Spleen (tissue), 11 donors: ENCODE data around the gene CTNNA2. TPM values are rescaled to one million over a fixed set of nuclear protein-coding genes. Genes with fewer than 3 reads are reported as not detected.

ENCODE experiments used
- DNase-seq: peaks from one replicate; pipeline ENCODE4 v3.0.0-alpha.2; 2020
- H3K27ac ChIP-seq, 8 donors: fragments of 200-600 bp; sonication (generic) in 7 of 8; 1 replicate in 4 of 8; 2 replicates in 4 of 8; pipeline versions ENCODE4 v1.5.0 to v1.8.0; 2016 to 2021; ENCODE audit warnings: inconsistent platforms in 4 of 8, mild to moderate bottlenecking in 4 of 8, moderate library complexity in 1 of 8
- H3K27me3 ChIP-seq, 7 donors: fragments of 200-600 bp; sonication (generic) in 6 of 7; replicated peaks in 1 of 7; 1 replicate in 4 of 7; 2 replicates in 3 of 7; pipeline versions ENCODE4 v1.5.0 to v1.8.0; 2016 to 2021; ENCODE audit warnings: inconsistent platforms in 3 of 7, mild to moderate bottlenecking in 1 of 7
- H3K36me3 ChIP-seq, 6 donors: fragments of 200-600 bp; sonication (generic) in 5 of 6; 1 replicate in 4 of 6; 2 replicates in 2 of 6; pipeline versions ENCODE4 v1.5.0 to v1.8.0; 2016 to 2021; ENCODE audit warnings: inconsistent platforms in 2 of 6
- H3K4me1 ChIP-seq, 6 donors: fragments of 200-600 bp; sonication (generic) in 5 of 6; 1 replicate in 3 of 6; 2 replicates in 3 of 6; pipeline versions ENCODE4 v1.5.0 to v1.8.0; 2016 to 2021; ENCODE audit warnings: inconsistent platforms in 3 of 6
- H3K4me3 ChIP-seq, 8 donors: fragments of 200-600 bp; sonication (generic) in 7 of 8; 1 replicate in 4 of 8; 2 replicates in 4 of 8; pipeline versions ENCODE4 v1.5.0 to v1.8.0; 2016 to 2021; ENCODE audit warnings: inconsistent platforms in 4 of 8, mild to moderate bottlenecking in 4 of 8, moderate library complexity in 2 of 8
- H3K9me3 ChIP-seq, 8 donors: fragments of 200-600 bp; sonication (generic) in 7 of 8; 1 replicate in 4 of 8; 2 replicates in 4 of 8; pipeline versions ENCODE4 v1.5.0 to v1.8.0; 2016 to 2021; ENCODE audit warnings: inconsistent platforms in 4 of 8
- CTCF ChIP-seq, 11 experiments: fragments of 200-600 bp in 7 of 11; fragments of 450-650 bp in 4 of 11; sonication (generic) in 4 of 11; IDR thresholded peaks in 8 of 11; conservative IDR thresholded peaks in 3 of 11; 1 replicate in 7 of 11; 2 replicates in 4 of 11; pipeline versions ENCODE4 v1.4.0 to v1.8.0; 2016 to 2021; ENCODE audit warnings: antibody characterized with exemption in 11 of 11, inconsistent platforms in 4 of 11, mild to moderate bottlenecking in 1 of 11
- POLR2A ChIP-seq, 3 donors: fragments of 450-650 bp; IDR thresholded peaks; one replicate each; pipeline ENCODE4 v1.5.1; 2017; ENCODE audit warnings: antibody characterized with exemption in 3 of 3, mild to moderate bottlenecking in 1 of 3
- POLR2AphosphoS5 ChIP-seq, 3 donors: sonication (generic); formaldehyde crosslinking; IDR thresholded peaks; one replicate each; pipeline ENCODE4 v1.5.1; 2017; ENCODE audit warnings: antibody characterized with exemption in 3 of 3
- whole genome bisulfite sequencing, 5 donors: extraction: QIAGEN DNeasy Blood & Tissue Kit in 3 of 5; methylation state at CpG; one replicate each; pipeline versions ENCODE4 v1.1.5 to v1.1.7; 2013 to 2018; 5-methylcytosine and 5-hydroxymethylcytosine counted together
- intact Hi-C: fragments of 100-400 bp; cut with DNase I; formaldehyde crosslinking; loops from one replicate; pipeline ENCODE4 v1.15.0; 2023; ENCODE audit warnings: low total_unique reads
- polyA plus RNA-seq, 3 donors: library from polyadenylated mRNA; stranded (reverse); fragments of 200-250 nt; gene quantifications; one replicate each; pipeline ENCODE4 v1.2.1, GENCODE V29; 2013
- total RNA-seq, 7 donors: library from RNA; depleted of rRNA in 3 of 7; stranded (reverse); fragments of >200 nt in 3 of 7; fragmentation: NEBNext Ultra II Directional in 4 of 7; extraction: Animal tissue kit (Norgen Biotek cat#: 25700) in 4 of 7; gene quantifications; one replicate each; pipeline versions ENCODE4 v1.1.0 to v1.2.1, GENCODE V29; 2016 to 2021
- donor health status: healthy with polysubstance abuse.
- donor health status: DM: no; HTN: no; CAD: no; lungs with moderate emphysema.
- donor health status: DM: no; HTN: no; CAD: no.
- donor health status: Bipolar disorder and iron deficiency.
- donor health status: healthy.
- donor health status: DM: no; HTN: no; CAD: no.
- donor health status: DM: yes; HTN: yes; CAD: no.

Gene CTNNA2
- total and polyA plus RNA-seq, 10 donors: not detected

GRCh38 chr2:80022018-80022417, 509.2 kb downstream of the CTNNA2 start:
- TF ChIP-seq POLR2A (IDR thresholded peaks at IDR 0.05): no peak
- TF ChIP-seq POLR2AphosphoS5 (IDR thresholded peaks at IDR 0.05): no peak
- TF ChIP-seq CTCF (IDR thresholded peaks at IDR 0.05 in 8 of 11, conservative IDR thresholded peaks at IDR 0.05 in 3 of 11): no peak
- H3K27ac ChIP-seq: no peak overlapping the region
- 79 to 89% (median 86%) methylated on average over 2 of the region's 2 CpGs for WGBS, 5 donors
- no peak for DNase-seq
- no peaks in the 10 kb centered on the region for H3K27me3 ChIP-seq
- H3K4me3 ChIP-seq: no peak overlapping the region
- no peaks in the 10 kb centered on the region for H3K4me1 ChIP-seq
- H3K9me3 ChIP-seq: no peaks in the 10 kb centered on the region
- intact Hi-C loops: no loop called here
- H3K36me3 ChIP-seq: no peaks in the 10 kb centered on the region

GRCh38 chr2:80026040-80026729, 513.3 kb downstream of the CTNNA2 start:
- Histone ChIP-seq H3K27ac (no peak overlapping the region), H3K9me3 (no peaks in the 10 kb centered on the region), H3K4me3 (no peak overlapping the region), H3K4me1 (no peaks in the 10 kb centered on the region), H3K27me3 (no peaks in the 10 kb centered on the region), H3K36me3 (no peaks in the 10 kb centered on the region)
- TF ChIP-seq POLR2A (IDR thresholded peaks at IDR 0.05): no peak
- TF ChIP-seq CTCF (IDR thresholded peaks at IDR 0.05 in 8 of 11, conservative IDR thresholded peaks at IDR 0.05 in 3 of 11): no peak
- no peak for TF ChIP-seq POLR2AphosphoS5 (IDR thresholded peaks at IDR 0.05)
- no peak for DNase-seq
- 81 to 91% (median 88%) methylated on average over 5 of the region's 5 CpGs for WGBS, 5 donors
- intact Hi-C loops: no loop called here

- WGBS, 5 donors: 86 to 97% (median 94%) methylated on average over 3 of the region's 3 CpGs
- H3K27me3 ChIP-seq: no peaks in the 10 kb centered on the region
These were observed 515.2 kb downstream of the CTNNA2 start for GRCh38 chr2:80028051-80028450.

GRCh38 chr2:80028584-80028983, 515.7 kb downstream of the CTNNA2 start:
- TF ChIP-seq CTCF (IDR thresholded peaks at IDR 0.05 in 8 of 11, conservative IDR thresholded peaks at IDR 0.05 in 3 of 11) (no peak), POLR2A (IDR thresholded peaks at IDR 0.05) (no peak), POLR2AphosphoS5 (IDR thresholded peaks at IDR 0.05) (no peak)
- no peak for DNase-seq
- Histone ChIP-seq H3K4me1 (no peaks in the 10 kb centered on the region), H3K36me3 (no peaks in the 10 kb centered on the region), H3K4me3 (no peak overlapping the region), H3K9me3 (no peaks in the 10 kb centered on the region), H3K27me3 (no peaks in the 10 kb centered on the region), H3K27ac (no peak overlapping the region)
- intact Hi-C loops: no loop called here

More at GRCh38 chr2:80028051-80028450, 515.2 kb downstream of the CTNNA2 start:
- Histone ChIP-seq H3K4me3 (no peak overlapping the region), H3K36me3 (no peaks in the 10 kb centered on the region), H3K27ac (no peak overlapping the region), H3K4me1 (no peaks in the 10 kb centered on the region), H3K9me3 (no peaks in the 10 kb centered on the region)
- intact Hi-C loops: no loop called here
- TF ChIP-seq POLR2AphosphoS5 (IDR thresholded peaks at IDR 0.05): no peak
- no peak for TF ChIP-seq POLR2A (IDR thresholded peaks at IDR 0.05)
- TF ChIP-seq CTCF (IDR thresholded peaks at IDR 0.05 in 8 of 11, conservative IDR thresholded peaks at IDR 0.05 in 3 of 11): no peak
- DNase-seq: no peak
